Loucy (cell line): ENCODE results near the gene ANXA11.
"Not testable (repeated sequence)": the region's sequence is repeated elsewhere in the genome, so short reads cannot be mapped to it uniquely, and the experiment has no call there.

ENCODE experiments used
- H2AFZ ChIP-seq: fragments of 200-600 bp; sonication (generic); 2 replicates; pipeline ENCODE4 v1.6.0; 2016; ENCODE audit warnings: antibody characterized with exemption, mild to moderate bottlenecking, low read length, moderate library complexity
- H3F3A ChIP-seq: fragments of 200-600 bp; 2 replicates; pipeline ENCODE4 v1.6.0; 2016; ENCODE audit warnings: antibody characterized with exemption, low read depth, mild to moderate bottlenecking
- H3K27me3 ChIP-seq: fragments of 200-600 bp; sonication (generic); 2 replicates; pipeline ENCODE4 v1.6.1; 2014; ENCODE audit warnings: low read length, mild to moderate bottlenecking; ENCODE audit not compliant: insufficient read depth, poor library complexity, severe bottlenecking
- H3K36me3 ChIP-seq: fragments of 200-600 bp; sonication (generic); 2 replicates; pipeline ENCODE4 v1.6.1; 2016; ENCODE audit warnings: low read length; ENCODE audit not compliant: insufficient read depth
- H3K4me1 ChIP-seq: fragments of 200-600 bp; sonication (generic); 2 replicates; pipeline ENCODE4 v1.5.1; 2014; ENCODE audit warnings: low read length, mild to moderate bottlenecking; ENCODE audit not compliant: insufficient read depth, poor library complexity, severe bottlenecking
- H3K4me2 ChIP-seq: fragments of 200-600 bp; sonication (generic); 2 replicates; pipeline ENCODE4 v1.6.0; 2014; ENCODE audit warnings: antibody characterized with exemption, low read length, low read depth, mild to moderate bottlenecking; ENCODE audit not compliant: poor library complexity, severe bottlenecking
- H3K4me3 ChIP-seq: fragments of 200-600 bp; sonication (generic); 2 replicates; pipeline ENCODE4 v1.5.1; 2014; ENCODE audit warnings: low read length, mild to moderate bottlenecking, mixed read lengths; ENCODE audit not compliant: poor library complexity, severe bottlenecking
- H3K79me2 ChIP-seq: fragments of 200-600 bp; sonication (generic); 2 replicates; pipeline ENCODE4 v1.6.1; 2014; ENCODE audit warnings: low read length; ENCODE audit not compliant: insufficient read depth
- H3K9ac ChIP-seq: fragments of 200-600 bp; sonication (generic); 2 replicates; pipeline ENCODE4 v1.6.0; 2014; ENCODE audit warnings: mild to moderate bottlenecking, low read depth, low read length, moderate library complexity; ENCODE audit not compliant: poor library complexity, severe bottlenecking
- H3K9me2 ChIP-seq: fragments of 200-600 bp; sonication (generic); replicated peaks from 2 replicates; pipeline ENCODE4 v1.6.1; 2016; ENCODE audit warnings: low read depth, low read length, mixed read lengths
- H3K9me3 ChIP-seq: fragments of 200-600 bp; sonication (generic); 2 replicates; pipeline ENCODE4 v1.6.1; 2014; ENCODE audit warnings: mild to moderate bottlenecking, antibody characterized with exemption, low read length, low read depth; ENCODE audit not compliant: insufficient read depth
- H4K20me1 ChIP-seq: fragments of 200-600 bp; sonication (generic); 2 replicates; pipeline ENCODE4 v1.6.0; 2014; ENCODE audit warnings: antibody characterized with exemption, low read length, mild to moderate bottlenecking; ENCODE audit not compliant: insufficient read depth, poor library complexity, severe bottlenecking
- EZH2phosphoT487 ChIP-seq: fragments of 200-600 bp; IDR thresholded peaks from 2 replicates; pipeline ENCODE4 v1.6.1; 2018; ENCODE audit warnings: antibody characterized with exemption, mild to moderate bottlenecking, moderate library complexity, borderline replicate concordance
- TF ChIP-seq, protein P1 (sequence below): fragments of 200-600 bp; sonication (generic); conservative IDR thresholded peaks from 2 replicates; pipeline ENCODE4 v1.5.1; 2014; ENCODE audit warnings: mild to moderate bottlenecking, antibody characterized with exemption, low read length

ANXA11 gene

DNA sequence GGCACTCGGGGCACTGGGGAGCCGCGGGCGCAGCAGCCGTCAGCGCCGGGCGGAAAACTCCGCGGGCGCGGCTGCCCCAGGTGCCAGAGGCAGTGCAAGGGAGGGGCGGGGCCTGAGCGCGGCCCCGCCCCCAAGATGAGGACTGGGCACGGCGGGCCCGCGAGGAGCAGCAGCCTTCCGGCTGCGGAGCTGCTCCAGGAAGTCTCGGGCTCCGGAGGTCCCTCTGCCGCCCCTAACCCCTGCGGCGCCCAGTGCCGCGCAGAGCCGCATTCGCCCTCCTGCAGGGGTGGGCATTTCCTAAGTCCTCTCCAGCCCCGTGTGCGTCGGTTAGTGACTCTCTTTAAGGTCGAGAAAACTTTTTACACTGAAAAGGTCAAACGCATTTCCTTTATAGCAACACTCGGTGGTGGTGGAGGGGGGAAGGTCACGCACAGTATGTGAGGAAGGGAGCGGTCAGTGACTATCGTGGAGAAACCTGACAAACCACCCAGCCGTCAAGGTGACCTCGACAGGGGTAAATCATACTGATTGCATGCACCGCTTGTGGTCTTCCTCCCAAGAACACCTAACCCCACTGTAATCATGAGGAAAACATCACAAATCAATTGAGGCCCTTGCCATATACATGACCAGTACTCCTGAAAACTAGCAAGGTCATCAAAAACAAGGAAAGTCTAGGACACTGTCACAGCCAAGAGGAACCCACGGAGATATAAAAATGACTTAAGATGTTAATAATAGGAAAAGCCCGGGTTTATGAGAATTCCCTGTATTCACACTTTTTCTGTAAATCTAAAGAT lies at the start of gene ANXA11:
Gene ANXA11, minus strand, starts transcription at position 61 of the 800 bp plus-strand sequence. CDS start 32,676 bp downstream, outside the sequence.
- H2AFZ ChIP-seq, result peak within 1 kb of the TSS; percentile 89
- no peaks in the 10 kb centered on the region for H3K9me2 ChIP-seq
- H3K9ac ChIP-seq, result peak within 1 kb of the TSS; percentile 86
- peak within 1 kb of the TSS; percentile 90 for H3K4me3 ChIP-seq
- H3K4me2 ChIP-seq, result peak within 1 kb of the TSS; percentile 89
- H3K27me3 ChIP-seq, result no peaks in the 10 kb centered on the region
- no peaks in the 10 kb centered on the region for H3F3A ChIP-seq
- no peaks in the 10 kb centered on the region for H3K9me3 ChIP-seq
- TF ChIP-seq, protein P1, sequence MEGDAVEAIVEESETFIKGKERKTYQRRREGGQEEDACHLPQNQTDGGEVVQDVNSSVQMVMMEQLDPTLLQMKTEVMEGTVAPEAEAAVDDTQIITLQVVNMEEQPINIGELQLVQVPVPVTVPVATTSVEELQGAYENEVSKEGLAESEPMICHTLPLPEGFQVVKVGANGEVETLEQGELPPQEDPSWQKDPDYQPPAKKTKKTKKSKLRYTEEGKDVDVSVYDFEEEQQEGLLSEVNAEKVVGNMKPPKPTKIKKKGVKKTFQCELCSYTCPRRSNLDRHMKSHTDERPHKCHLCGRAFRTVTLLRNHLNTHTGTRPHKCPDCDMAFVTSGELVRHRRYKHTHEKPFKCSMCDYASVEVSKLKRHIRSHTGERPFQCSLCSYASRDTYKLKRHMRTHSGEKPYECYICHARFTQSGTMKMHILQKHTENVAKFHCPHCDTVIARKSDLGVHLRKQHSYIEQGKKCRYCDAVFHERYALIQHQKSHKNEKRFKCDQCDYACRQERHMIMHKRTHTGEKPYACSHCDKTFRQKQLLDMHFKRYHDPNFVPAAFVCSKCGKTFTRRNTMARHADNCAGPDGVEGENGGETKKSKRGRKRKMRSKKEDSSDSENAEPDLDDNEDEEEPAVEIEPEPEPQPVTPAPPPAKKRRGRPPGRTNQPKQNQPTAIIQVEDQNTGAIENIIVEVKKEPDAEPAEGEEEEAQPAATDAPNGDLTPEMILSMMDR, result no peak
- TF ChIP-seq EZH2phosphoT487, result no peak
- peaks cover 30% of the 10 kb centered on the region for H3K4me1 ChIP-seq
- H3K79me2 ChIP-seq, result peaks cover 52% of the 10 kb centered on the region
- H4K20me1 ChIP-seq, result peaks cover 35% of the 10 kb centered on the region
- H3K36me3 ChIP-seq, result no peaks in the 10 kb centered on the region

DNA sequence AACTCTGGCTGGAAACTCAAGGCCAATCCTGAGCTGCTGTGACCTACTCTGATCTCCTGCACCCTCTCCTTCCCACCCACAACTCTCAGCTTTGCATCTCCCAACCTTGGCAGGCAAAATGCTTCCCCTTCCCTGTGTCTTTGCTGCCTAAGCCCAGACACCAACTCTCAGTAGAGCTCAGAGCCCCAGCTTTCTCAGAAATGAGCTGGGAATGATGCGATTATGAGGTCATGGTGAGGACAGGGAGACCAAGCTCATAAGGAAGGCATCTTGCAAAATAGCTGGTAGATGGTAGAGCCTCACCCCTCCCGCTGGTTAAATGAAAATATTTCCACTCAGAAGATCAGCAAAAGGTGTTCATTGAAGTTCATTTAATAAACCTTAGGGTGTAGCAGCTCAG lies 49.4 kb upstream of the ANXA11 start:
- H4K20me1 ChIP-seq, H3K4me3 ChIP-seq, H3K36me3 ChIP-seq, H3K79me2 ChIP-seq, H3K9ac ChIP-seq, H3K9me3 ChIP-seq, H3F3A ChIP-seq, H3K27me3 ChIP-seq, H3K9me2 ChIP-seq, H2AFZ ChIP-seq, H3K4me2 ChIP-seq, H3K4me1 ChIP-seq: not testable (repeated sequence)

DNA sequence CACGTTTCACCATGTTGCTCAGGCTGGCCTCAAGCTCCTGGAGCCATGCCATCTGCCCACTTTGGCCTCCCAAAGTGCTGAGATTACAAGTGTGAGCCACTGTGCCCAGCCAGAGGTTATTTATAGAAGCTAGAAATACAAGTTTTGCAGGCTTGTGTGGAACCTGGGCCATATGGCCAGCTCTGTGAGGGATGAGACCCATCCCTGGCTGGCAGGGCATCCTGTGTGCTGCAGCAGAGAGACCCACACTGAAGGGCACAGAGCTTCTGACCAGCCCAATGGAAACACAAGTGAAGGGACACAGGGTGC lies 48.6 kb upstream of the ANXA11 start:
- H3K9ac ChIP-seq, H3F3A ChIP-seq, H3K4me1 ChIP-seq, H3K9me2 ChIP-seq, H3K4me3 ChIP-seq, H3K27me3 ChIP-seq, H3K9me3 ChIP-seq, H2AFZ ChIP-seq, H3K36me3 ChIP-seq, H4K20me1 ChIP-seq, H3K79me2 ChIP-seq, H3K4me2 ChIP-seq: not testable (repeated sequence)

DNA sequence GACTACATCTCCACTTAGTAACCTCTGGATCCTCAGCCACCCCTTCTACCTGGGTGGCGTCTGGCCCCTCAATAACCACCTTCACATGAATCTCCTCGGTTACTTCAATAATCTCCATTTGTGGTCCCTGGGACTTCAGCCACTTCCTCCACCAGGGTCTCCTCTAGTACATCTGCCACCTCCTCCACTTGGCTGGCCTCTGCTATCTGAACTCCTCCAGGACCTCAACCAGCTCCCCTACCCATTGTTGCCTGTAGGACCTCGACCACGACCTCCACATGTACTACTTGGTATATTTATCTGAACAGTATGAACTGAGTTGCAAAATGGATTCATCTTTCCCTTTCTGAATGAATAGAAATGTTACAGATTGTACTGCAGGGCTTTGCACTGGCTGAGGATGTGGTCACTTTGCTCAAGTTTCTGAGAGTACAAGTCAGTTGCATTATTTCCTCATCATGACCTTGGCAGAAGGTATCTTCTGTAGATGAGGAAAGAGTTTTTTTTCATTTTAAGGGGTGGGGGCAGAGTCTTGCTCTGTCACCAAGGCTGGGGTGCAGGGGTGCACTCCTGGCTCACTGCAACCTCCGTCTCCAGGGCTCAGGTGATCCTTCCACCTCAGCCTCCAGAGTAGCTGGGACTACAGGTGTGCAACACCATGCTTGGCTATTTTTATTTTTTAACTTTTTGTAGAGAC lies 48.1 kb upstream of the ANXA11 start:
- H3K9me2 ChIP-seq, result no peaks in the 10 kb centered on the region
- H3K36me3 ChIP-seq, result no peaks in the 10 kb centered on the region
- no peaks in the 10 kb centered on the region for H3K79me2 ChIP-seq
- H3K4me1 ChIP-seq, result peaks cover 3% of the 10 kb centered on the region
- H3K4me2 ChIP-seq, result no peak overlapping the region
- TF ChIP-seq, protein P1, result no peak
- TF ChIP-seq EZH2phosphoT487, result no peak
- H3K4me3 ChIP-seq, result no peak overlapping the region
- no peaks in the 10 kb centered on the region for H3K9me3 ChIP-seq
- no peak overlapping the region for H2AFZ ChIP-seq
- no peak overlapping the region for H3K9ac ChIP-seq
- H4K20me1 ChIP-seq, result no peaks in the 10 kb centered on the region
- H3F3A ChIP-seq, result no peaks in the 10 kb centered on the region
- no peaks in the 10 kb centered on the region for H3K27me3 ChIP-seq
